Measurements from ENCODE around the gene EGFLAM.
A peak's percentile ranks its signal among the peaks of the same experiment; 100 is the strongest.

Gene EGFLAM

DNA sequence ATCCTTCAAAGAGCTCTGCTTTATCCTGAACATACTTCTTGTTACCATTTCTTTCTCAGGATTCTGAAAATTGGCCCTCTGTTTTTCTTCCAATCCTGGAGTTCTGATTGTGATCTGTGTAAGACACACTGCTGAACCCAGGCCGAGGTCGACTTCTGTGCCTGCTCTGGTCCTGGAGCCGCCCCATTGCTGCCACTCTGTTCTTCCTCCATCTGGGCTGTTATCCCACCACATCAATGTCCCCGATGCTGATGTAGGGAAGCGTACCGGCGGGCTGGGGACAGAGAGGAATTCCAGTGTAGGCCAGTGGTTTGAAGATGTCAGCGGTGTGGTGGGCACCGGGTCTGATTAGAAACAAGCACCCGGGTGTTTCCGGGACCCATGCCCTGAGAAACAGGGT is 195.6 kb downstream of the EGFLAM start:
- DNase-seq: no peak

DNA sequence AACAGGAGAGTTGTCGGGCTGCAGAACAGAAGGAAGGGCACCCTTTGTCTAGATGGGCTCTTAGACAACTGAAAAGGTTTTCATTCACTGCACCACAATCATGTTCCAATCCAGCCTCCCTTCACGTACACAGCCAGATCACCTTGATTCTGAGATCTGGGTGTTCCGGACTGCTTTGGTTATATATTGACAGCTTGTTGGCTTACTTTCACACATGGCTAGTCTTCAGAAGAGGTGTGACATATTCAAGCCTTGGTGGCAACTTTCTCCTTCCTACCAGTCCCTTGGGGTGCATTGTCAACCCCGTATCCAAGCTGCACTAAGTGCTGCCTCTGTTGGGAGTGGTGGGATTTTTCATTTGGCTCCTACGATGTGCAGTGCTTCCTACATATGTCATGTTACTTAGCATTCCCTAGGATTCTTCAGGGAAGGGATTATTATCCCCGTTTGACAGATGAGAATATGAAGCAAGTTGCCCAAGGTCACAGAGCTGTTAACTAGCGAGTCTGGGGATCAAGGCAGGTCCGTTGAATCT is 197.5 kb downstream of the EGFLAM start:
- DNase-seq: no peak

DNA sequence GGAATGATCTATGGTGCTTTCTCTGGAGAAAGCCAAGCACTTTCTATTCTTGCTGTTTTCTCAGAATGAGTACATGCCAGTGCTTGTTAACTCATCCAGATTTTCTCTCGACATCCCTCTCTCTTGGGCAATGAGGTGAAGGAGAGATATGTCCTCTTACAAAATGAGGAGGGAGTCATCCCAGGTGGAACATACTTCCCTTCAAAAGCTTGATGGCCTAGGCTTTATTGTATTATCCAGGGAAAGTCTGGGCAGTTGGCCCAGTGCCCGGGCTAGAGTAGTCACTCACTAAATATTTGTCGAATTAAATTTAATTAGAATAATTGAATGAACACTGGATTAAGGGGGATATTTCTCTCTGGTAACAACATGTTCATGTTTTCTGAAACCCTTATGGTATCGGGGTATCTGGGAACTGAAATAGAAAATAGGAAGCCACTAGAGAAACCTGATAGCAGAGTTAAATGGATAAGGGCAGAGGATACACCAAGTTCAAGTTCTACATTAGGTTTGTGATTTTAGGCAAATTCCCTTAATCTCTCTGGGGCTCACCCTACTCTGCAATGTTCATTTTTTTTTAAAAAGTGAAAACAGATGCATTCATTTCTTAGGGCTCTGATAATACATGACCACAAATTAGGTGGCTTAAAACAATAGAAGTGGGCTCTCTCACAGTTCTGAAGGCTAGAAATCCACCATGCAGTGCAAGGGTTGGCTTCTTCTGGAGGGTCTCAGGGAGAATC is 198.5 kb downstream of the EGFLAM start:
- DNase-seq: no peak

DNA sequence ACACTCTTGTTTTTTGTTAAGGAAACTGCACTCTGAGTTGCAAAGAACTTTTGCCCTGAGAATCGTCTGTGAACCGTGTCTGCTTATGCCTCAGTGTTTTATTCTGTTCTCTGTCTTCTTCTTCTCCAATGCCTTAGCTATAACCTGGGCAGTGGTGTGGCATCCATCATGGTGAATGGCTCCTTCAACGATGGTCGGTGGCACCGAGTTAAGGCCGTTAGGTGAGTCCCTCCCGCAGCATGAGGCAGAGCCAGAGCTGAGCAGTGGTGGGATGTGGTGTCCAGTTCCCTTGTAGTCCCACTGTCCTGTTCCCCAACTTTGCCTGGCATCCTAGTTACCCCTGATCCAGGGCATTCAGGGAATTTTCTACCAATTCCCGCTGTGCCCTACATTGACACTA is 199.8 kb downstream of the EGFLAM start:
- no peak for DNase-seq

DNA sequence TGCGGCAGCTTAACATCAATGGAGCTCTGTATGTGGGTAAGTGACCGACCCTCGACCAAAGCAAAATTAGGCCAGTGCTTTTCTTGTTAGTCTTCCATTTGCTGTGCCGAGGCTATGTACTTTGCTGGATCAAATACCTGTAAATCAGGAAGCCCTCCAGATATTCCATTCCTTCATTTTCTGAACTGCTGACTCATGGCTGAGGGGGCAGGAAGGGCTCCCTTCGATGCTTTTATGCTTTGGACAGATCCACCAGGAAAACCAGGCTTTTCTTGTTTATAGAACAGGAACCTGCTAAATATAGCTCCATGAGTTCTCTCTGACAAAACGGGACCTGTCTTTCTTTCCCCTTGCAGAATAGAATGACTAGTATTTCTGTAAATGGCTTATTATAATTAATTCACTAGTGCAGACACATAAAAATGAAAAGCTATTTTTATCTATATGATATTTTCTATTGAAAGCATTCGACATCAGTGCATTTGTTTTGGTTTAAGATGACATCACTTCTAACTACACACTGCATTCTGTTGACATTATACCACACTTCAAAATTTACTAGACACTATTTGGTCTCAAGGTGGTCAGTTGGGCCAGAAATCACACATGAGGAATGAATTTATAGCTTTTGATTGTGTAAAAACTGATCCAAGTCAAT is 204.7 kb downstream of the EGFLAM start:
- DNase-seq: no peak

DNA sequence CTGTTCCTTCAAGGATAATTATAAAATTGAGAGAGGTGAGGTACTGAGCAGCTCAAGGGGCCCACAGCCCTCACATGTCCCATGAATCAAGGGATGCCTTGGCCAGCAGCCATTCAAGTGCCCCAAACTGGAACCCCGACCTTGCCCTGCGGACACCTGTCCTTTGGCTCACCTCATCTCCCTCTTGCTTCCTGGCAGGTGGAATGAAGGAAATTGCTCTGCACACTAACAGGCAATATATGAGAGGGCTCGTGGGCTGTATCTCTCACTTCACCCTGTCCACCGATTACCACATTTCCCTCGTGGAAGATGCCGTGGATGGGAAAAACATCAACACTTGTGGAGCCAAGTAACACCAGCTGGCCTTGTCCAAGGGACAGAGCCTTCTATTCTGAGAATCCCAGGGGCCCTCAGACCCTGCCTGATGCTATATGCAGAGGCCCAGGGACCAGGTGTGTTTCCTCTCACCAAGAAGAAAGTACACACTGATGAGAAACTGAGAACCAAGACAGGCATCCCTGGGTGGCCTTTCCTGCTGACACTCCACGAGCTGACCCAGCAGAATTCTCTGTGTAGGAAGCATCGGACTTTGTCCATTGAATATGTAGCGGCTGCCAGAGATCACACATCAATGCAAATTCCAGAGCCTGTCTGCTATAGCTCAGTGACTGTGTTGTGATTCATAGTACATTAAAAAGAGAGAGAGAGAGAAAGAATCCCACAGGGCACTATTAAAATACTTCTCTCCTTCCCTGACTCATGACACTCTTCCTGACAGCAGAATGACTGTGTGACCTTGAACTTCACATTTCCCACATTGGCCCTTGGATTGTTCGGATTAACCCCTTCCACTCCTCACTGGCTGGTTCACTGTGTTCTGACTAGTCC is 205.5 kb downstream of the EGFLAM start:
- DNase-seq: no peak

DNA sequence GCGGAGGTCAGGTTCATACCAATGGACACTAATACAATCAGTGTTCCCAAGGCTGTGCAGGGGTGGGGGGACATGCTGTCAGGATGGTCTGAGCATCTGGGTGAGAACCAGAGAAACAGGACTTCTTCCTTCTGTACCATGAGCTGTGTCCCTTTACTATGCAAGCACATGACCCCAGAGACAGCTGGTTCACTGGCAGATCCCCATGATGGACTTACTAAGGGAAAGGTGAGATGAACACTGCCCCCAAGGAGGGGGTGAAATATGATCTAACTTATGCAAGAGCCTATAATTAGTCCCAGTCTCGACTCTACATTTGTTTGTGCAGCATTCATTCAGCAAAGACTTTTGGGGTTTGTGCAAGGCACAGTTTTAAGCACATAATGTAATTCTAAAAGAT is 206.7 kb downstream of the EGFLAM start:
- DNase-seq: no peak

DNA sequence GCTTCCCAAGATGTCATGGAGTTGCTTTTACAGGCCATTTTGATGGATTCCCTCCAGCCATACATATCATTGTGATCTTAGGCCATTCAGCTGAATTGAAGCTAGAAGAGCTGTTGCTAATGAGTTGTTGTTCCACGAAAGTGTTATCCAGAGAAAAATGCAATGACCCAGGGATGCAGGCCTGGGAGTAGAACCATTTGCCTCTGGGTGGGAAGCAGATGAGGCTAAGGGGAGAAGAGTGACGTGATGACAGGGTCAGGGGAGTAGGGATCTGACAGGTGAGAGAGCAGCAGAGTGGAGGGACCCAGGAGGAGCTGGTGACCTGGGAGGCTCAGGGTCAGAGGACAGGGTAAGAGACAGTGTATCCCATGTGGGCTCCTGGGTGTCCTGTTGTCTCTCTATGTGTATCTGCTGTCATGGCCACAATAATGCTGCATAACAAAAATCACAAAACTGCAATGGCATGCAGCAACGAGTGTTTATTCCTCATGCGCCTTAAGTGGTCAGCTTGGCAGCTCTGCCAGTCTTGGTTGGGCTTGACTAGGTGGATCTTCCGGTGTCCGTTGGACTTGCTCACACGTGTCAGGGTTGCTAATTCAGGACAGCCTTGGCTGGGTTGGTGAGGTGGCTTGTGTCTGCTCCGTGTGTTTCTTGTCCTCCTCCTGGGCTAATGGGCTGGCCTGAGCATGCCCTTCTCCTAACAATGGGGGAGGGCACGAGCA is 207.5 kb downstream of the EGFLAM start:
- no peak for DNase-seq

DNA sequence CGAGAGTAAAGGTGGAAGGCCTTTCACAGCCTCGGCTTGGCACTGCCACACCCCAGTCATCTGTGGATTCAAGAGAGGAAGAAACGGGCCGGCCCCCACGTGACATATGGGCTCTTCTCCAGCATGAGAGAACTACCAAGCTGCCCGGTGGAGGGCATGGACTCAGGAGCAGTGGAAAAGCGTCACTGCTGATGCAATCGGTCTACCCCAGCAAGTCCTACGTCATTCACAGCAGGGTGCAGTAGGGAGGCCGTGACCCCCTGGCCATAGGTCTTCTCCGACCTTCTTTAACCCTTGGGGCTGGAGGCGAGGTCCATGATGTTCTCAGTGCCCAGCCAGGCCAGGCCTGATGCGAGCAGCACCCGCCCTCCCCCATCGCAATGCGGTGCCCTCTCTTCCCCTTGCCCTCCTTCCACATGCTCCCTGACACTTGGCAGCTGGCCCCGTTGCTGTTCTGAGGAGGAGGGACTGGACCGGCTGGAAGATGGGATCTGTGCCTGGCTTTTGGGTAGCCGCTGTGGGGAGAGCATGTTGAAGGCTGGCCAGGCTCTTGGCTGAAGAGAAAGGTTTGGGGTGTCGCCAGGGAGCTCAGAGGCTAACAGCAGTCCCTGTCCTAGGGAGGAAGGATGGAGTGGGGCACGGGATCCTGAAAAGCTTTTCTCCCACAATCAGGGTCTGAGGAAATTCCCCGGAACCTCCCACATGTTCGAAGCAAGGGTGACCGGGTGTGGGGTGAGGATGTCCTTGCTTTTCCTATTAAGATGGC is 208.2 kb downstream of the EGFLAM start:
- no peak for DNase-seq

DNA sequence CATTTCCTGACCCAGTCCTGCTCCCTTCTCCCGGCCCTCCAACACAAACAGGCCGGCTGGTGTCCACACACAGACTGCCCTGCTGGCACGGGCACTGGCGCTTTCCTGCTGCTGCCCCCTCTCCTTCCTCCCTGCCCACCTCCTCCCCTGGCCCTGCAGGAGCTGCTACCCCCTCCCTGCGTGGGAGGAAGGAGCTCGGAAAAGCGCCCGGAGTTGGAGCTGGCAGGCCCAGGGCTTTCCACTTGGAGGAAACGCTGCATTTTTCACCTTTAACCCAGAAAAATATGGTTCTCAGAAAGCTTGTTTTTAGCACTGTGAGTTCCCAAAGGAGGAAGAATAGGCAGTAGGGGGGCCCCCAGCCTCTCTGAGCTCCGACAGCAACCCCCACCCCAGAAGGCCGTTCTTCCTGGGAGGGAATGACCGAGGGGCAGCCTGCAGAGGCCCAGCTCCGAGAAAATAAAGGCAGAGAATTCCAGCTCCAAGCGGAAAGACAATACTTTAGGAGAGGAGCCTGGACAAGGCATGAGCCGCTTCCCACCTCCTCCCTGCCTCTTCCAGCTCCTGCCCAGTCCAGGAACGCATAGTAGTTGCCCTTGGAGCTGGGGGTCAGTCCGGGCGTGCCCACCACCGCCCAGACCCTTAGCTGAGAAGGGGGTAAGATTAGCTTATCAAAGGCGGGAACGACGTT is 209.1 kb downstream of the EGFLAM start:
- DNase-seq: no peak

DNA sequence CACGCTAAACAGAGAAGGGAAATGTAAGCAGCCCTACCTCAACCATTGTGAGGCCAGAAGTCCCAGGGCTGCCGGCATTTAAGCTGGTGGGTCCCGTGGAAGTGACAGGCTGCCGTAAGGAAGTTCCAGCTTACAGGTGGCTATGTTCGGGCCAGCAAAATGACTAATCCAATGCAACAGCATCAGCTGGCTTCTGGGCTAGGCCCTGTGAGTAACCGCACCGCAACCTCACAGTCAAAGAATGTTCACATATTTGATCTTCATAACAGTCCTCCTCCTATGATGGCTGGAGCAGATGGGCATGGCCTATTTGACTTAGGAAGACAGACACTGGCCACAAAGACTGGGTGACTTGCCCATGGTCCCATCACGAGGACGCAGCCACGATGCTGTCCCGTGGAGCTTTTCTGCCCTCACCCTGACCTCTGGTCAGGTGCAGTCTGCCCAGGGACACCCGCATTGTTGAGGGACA is 209.9 kb downstream of the EGFLAM start:
- DNase-seq: no peak

DNA sequence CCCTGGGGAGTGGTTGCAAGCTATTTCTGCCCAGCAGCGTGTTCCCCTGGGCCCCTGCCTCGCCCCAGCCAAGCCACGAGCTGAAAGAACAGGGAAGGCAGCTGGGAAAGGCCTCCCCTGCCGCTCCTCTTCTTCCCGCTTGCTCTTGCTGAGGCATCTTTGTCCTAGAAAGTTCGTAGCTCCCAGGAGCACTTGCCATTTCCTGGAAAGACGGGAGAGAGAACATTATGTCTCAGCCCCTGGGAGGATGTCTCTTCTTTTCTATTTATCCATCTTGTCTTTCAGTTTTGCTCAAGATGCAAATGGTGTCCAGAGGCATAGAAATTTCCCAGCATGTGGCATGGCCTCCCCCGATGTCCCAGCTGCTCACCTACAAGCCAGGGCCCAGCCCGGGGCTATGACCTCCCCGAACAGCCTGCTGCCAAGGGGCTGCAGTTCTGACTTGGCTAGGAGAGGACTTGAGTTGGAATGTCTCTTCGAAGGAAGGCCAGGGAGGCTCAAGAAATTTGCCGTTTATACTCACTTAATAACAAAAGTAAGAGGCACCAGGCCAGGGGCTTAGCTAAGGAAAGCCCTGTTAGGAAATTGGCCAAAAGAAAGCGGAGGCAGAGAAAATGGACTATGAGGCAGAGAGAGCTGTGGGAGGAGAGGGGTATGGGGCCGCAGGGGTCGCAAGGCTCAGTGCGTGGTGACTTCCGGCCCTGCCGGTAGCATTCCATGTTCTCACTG is 210.8 kb downstream of the EGFLAM start:
- no peak for DNase-seq

DNA sequence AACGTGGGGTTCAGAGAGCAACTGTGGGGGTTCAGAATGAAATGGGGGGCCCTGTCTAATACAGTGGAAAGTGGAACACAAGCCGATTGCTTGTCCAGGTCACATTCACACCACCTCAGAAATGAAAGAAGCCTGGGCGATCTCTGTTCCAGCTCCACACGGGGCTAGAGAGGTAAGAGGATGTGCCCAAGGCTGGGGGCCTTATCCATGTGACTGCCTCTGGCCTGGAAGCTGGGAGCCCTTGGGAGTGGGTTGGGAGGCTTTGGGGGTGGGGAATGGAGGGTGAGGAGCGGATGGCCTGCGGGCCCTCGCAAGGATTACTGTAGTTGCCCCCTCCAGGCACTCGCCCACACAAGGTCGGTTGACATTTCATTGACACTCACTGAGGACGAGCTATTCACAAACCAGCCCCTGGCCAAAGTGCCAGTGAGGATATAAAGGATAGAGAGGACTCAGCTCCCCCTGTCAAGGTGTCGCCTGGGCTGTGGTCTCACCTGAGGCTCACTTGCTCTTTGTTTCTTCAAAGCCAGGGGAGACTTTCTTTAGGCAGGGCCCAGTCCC is 211.4 kb downstream of the EGFLAM start:
- no peak for DNase-seq

DNA sequence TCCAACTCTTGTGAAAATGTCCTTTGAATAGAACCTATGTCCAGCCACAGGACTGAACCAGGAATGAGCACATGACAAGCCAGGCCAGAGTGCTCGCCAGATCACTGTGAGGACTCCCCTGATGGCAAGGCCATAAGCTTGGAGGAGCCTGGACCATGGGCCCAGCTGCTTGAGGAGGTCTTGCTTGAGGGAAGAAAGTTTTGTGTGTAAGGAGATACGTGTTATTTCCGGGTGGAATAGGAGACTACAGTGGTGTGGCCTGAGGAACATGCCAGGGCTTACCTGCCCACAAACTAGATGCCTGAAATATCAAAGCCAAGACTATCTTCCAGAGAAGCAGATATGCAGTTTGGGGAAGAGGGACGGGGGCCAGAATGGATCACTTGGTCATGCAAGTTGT is 213.3 kb downstream of the EGFLAM start:
- no peak for DNase-seq

DNA sequence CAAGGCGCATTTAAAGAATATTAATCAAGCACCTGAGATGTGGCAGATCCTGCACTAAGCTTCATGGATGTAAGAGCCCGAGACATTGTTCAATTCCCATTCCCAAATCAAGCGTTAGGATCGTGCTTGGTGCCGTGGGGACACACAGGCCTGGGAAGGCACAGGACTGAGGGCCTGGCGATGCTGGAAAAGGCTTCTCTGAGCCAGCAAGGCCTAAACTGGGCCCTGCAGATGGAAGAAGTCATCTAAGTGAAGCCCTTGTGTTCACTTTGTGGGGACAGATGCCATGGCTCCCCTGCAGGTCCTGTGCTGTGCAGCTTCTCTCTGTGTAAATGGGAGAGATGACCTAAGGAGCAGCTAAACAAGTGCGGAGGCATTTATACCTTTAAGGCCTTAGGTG is 214.2 kb downstream of the EGFLAM start:
- no peak for DNase-seq

DNA sequence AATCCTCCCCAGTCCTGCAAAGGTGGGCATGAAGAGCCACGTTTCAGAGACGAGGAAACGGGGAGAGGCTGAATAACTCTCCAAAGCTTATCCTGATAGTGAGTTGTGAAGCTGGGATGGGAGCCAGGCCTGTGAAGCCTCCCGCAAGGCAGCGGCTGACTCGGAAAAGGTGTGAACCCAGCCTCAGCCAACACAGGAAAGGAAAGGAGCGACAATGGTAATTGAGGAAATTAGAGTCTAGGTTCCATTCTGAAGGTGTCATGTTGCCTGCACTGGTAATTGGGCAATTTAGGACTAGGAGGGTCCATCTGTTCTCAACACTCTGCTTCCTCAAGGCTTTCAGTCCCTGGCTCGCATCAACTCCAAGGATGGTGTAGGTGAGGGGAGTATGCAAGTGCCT is 214.6 kb downstream of the EGFLAM start:
- peak; percentile 40 for DNase-seq

DNA sequence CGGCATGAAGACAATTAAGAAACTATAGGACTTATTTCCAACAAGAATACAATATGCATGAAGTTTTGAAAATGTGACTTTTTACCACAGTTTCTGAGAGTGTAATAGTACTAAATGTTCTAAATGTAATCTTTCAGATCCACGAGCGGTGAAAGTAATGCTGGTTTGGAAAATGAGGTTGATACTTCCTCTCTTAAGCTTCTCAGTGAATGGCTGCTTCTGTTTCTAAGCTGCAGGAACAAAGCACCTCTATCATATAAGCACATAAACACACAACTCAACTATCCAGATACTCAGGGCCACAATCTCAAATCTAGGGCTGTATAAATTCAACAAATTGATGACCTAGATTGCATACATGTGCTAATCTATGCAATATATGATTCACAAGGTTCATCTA is 219.8 kb downstream of the EGFLAM start:
- DNase-seq: no peak

DNA sequence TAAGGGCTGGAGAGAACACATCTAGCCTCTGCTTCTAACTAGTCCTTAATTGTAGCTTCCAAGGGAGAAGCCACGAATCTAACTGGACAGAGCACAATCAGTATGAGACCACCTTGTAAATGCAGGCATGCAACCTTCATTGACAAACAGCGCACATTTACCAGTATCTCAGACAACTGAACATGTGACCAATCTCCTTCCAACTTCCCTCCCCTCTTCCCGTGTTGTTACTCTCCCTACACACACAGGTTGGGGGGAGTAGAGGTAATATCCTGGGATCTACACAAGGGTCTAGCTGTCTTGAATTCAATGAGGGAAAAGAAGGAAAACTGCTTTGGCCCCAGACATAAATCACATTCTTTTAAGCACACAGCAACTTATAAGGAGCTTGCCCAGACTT is 220.5 kb downstream of the EGFLAM start:
- DNase-seq: no peak

DNA sequence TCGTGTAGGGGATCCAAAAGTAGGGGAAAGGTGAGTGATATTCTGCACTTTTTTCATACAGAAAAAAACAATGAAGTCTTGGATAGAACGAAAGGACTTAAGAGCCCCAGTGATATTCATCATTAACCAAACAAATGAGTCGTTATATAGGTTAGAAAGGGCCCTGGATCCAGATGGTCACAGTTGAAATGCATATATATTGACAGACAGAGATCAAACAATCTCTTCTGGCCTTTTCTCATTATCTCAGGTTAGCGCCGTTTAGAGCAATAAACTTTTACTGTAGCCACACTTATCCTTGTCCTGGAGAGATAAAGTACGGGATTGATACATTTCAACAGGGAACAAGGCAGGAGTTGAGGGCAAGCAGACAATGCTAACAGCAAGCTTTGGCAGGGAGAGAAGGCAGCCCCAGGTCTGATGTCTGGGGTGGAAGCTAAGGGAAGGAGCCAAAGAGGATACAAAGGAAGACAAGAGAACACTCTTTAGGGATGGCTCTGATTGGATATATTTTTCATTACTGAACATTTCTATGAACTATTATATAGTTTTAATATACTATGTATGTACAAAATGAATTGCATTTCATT is 221.1 kb downstream of the EGFLAM start:
- no peak for DNase-seq
